ENCODE results near the gene SMIM10.

- no peak for TF ChIP-seq CTCF (IDR thresholded peaks at IDR 0.05)
- TF ChIP-seq POLR2A (IDR thresholded peaks at IDR 0.05), result no peak
Observed at GRCh38 chrX:135010921-135011320, 20.1 kb downstream of the SMIM10 start.
